ENCODE data around the gene NTM.

DNA sequence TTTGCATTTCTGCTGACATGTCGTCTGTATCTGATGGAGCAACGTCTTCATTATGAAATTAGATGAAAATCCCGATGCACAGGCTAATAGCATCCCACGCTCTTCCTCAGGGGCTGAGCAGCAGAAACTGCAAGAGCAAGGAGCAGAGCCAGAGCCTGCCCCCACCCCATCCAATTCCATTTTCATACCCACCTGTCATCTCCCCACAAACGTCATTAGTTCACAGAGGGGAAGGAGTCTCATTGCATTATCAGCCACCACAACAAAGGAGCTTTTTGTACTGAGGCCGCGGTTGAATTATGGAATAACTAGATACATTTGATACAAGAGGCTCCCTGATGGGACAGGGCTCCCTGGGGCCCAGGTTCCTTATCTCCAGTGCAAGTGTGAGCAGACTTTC, 515.0 kb downstream of the NTM start:
- TF ChIP-seq, protein P1, sequence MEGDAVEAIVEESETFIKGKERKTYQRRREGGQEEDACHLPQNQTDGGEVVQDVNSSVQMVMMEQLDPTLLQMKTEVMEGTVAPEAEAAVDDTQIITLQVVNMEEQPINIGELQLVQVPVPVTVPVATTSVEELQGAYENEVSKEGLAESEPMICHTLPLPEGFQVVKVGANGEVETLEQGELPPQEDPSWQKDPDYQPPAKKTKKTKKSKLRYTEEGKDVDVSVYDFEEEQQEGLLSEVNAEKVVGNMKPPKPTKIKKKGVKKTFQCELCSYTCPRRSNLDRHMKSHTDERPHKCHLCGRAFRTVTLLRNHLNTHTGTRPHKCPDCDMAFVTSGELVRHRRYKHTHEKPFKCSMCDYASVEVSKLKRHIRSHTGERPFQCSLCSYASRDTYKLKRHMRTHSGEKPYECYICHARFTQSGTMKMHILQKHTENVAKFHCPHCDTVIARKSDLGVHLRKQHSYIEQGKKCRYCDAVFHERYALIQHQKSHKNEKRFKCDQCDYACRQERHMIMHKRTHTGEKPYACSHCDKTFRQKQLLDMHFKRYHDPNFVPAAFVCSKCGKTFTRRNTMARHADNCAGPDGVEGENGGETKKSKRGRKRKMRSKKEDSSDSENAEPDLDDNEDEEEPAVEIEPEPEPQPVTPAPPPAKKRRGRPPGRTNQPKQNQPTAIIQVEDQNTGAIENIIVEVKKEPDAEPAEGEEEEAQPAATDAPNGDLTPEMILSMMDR (conservative IDR thresholded peaks at IDR 0.05 in 1 of 2, IDR thresholded peaks at IDR 0.05 in 1 of 2; ENCODE audit: low read depth in 1 of 2, low read length in 2 of 2), result no peak
- no peak for TF ChIP-seq EZH2 (IDR thresholded peaks at IDR 0.05; ENCODE audit: low read length, missing control alignments)
